Activated T-helper 9 cell treated with anti-CD3 and anti-CD28 coated beads, Interleukin-2, amount 50 U/mL, for 16 hours (primary cell): ENCODE results near the gene GPR176.
"Not testable (repeated sequence)": the region's sequence is repeated elsewhere in the genome, so short reads cannot be mapped to it uniquely, and the experiment has no call there.

ENCODE experiments used
- DNase-seq: peaks from one replicate; pipeline ENCODE4 v3.0.0-alpha.2; 2020; ENCODE audit warnings: low read depth

GPR176 gene

DNA sequence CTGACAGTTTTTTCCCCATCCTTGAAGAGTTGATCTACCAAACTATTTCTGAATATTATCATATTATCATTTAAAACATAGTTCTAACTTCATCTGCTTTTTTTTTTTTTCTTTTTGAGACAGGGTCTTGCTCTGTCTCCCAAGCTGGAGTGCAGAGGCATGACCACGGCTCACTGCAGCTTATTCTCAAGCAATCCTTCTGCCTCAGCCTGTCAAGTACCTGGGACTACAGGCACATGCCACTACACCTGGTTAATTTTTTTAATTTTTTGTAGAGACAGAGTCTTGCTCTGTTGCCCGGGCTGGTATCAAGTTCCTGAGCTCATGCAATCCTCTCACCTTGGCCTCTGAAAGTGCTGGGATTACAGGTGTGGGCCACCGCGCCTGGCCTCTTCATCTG lies 15.2 kb upstream of the GPR176 start:
- DNase-seq, result no peak

DNA sequence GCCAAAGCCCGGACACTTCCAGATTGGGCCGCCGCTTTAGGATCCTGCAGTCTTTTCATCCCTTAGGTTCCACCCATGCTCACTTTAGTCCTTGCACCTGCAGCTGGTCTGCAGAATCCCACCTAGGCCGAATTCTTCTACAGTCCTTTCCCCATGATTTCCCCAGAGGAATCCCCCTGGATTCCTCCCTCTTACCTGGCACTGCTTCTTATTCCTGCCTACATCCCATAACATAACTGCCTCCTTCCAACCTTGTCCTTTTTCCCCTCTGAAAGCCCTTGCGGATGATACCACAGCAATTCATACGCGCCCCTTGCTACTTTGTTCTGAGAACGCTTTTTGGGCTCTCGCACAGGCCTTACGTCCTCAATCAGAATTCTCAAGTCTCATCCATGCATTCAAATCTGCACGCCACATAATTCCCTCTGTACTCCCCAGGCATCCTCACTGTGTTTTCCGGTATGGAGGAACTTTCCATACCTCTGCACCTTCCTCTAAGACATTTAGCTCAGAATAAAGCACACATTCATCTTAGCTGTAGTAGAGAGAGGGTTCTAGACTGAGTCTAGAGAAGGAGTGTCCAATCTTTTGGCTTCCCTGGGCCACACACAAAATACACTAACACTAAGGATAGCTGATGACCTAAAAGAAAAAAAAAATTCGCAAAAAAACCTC lies 14.5 kb upstream of the GPR176 start:
- no peak for DNase-seq

DNA sequence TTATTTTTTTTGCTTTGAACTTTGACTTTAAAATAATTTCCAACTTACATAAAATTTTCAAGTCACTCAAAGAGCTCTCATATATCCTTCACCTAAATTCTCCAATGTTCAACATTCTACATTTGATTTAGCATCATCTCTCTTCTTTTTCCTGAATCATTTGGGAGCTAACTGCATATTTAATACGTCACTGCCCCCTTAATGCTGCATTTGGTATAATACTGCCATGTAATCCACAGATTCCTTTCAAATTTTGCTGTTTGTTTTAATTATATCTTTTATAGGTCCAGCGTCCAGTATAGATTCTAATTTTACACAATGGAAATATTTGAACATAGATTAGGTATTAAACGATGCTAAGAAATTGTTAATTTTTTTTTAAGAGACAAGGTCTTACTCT lies 11.5 kb upstream of the GPR176 start:
- no peak for DNase-seq

DNA sequence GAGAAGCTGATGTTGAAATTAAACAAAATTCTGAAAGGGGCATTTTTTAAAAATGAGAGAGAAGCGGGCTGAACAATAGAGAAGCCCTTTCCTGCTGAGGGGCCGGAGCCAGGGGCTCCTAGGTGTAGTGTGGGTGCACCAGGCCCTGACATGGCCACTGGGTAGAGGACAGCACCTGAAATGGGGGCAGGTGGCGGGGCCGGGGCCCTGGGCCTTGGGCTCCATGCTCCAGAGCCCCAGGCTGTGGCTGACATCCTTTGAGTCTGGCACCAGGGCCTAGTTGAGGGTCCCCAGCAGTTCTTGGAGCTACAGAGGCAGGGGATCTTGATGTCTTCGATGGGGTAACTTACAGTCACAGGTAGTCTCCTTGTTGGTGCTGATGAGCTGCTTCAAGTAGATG lies 6.5 kb upstream of the GPR176 start:
- DNase-seq, result no peak

DNA sequence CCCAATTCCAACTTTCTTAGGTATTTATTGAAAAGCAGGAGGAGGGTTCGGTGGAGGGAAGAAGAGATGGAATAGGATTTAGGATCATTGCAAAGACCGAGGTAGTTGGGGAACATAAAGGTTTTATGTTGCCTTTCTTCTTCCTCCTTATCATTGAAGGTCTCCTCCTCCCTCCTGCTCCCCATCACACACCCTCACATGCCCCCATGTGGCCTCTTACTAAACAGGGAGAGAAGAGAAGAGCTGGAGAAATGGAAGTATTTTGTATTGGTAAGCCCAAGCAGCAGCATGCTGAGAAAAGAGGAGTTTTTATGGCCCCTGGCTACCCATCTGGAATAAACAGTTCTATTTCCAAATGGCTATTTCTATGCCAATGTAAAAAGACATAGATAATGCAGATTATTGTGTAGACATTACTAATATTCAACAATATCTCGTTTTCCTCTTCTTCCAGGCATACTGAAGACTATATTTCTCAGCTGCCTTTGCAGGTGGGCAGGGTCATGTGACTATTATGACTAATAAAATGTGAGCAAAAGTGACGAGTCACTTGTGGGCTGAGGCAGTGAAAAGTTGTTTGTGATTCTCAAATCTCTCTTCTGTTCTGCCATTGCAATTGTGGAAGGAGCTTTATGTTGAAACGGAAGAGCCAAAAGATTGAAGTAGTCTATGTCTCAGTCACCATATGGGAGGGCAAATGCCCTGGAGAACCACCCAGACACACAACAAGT lies 5.2 kb upstream of the GPR176 start:
- DNase-seq, result no peak

DNA sequence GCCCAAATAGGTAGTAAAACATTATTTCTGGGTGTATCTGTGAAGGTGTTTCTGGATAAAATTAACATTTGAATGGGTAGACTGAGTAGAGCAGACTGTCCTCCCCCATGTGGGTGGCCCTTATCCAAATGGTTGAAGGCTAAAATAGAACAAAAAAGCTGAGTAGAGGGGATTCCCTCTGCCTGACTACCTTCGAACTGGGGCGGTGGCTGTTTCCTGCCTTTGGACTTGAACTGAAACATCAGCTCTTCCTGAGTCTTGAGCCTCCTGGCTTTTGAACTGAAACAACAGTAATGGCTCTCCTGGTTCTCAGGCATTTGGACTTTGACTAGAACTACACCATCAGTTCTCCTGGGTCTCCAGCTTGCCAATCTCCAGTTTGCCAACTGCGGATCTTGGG lies 4.4 kb upstream of the GPR176 start:
- no peak for DNase-seq

DNA sequence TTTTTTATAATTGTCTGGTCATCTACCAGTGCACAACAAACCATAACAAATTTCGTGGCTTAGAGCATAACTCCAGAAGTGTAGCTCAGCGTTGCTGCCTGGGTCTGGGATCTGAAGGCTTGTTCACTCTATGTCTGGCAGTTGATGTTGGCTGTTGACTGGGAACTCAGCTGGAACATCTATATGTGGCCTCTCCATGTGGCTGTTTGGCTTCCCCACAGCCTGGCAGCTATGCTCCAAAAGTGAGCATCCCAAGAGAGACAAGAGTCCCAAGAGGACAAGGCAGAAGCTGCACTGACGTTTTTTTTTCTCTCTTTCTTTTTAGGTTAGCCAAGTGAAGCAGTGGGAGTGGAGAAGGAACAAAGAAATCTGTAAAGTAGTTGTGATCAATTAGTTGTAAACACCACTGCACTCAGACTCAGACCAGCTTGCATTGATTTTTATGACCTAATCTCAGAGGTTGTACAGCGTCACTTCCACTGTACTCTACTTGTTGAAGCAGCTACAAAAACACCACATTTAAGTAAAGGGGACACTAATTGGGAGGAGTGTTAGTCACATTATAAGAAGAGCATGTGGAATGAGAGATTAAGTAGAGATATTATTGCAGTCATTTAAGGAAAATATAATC lies 2.5 kb upstream of the GPR176 start:
- no peak for DNase-seq

DNA sequence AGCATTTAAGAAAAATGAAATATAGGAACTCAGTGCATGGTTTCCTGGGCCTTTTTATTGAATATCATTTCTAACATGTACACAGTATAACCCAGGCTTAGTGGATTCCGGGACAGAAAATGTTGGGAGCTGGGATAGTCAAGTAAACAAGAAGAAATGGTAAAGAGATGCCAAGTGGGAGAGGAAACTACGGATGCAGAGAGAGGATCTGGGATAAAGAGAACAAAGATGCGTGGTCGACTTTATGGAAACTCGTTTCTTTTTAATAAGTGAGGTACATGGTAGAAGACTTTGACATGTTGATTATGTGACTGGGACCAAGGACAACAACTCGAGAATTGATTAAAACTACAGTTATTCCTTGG lies 1.2 kb upstream of the GPR176 start:
- DNase-seq, result no peak

DNA sequence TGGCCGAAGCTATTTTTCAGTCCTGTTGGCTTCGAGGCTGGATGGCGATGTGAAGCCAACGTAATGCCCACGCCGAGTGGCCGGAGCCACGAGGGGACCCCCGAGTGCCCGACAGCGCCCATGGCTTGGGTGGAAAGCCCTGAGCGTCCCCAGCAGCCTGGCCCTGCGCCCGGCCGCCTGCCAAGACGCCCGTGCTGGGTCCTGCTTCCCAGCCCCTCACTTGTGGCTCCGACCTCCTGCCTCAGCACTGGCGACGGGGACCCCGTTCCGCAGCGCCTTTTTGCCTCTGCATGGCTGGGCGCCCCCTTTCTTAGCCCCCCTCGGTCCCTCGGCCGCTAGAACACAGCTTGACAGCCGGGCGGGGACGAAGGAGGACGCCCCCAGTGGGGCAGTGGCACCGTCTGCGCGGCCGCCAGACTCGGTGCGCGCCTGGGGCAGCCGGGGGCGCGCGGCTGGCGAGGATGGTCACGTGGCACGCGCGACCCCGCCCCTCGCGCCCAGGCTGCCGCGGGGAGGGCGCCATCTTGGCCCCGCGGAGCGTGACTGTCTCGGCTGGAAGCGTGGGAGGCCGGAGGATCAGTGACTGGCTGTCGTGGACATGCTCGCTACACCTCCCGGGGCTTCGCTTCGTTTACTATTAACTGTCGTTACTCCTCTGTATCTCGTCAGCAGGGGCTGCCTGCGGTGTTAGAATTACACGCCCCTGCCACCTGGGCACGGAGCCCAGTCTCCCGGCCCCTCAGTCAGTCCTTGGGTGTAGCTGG lies 626 bp upstream of the GPR176 start:
- peak; percentile 81 for DNase-seq

DNA sequence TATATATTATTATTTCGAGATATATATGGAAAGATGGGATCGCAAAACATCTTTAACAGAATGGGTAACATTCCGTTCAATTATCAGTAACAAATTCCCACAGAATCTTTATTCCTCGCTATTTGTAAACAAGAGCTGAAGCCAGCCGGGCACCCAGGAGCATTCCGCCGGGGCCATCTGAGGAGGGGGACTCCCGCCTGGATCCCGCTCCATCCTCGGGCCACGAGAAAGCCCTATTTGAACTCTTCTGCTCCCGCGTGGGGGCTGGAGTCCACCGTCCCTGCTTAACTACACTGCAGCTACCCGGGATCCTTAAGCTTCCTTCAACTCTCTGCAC lies 687 bp downstream of the GPR176 start:
- no peak for DNase-seq

DNA sequence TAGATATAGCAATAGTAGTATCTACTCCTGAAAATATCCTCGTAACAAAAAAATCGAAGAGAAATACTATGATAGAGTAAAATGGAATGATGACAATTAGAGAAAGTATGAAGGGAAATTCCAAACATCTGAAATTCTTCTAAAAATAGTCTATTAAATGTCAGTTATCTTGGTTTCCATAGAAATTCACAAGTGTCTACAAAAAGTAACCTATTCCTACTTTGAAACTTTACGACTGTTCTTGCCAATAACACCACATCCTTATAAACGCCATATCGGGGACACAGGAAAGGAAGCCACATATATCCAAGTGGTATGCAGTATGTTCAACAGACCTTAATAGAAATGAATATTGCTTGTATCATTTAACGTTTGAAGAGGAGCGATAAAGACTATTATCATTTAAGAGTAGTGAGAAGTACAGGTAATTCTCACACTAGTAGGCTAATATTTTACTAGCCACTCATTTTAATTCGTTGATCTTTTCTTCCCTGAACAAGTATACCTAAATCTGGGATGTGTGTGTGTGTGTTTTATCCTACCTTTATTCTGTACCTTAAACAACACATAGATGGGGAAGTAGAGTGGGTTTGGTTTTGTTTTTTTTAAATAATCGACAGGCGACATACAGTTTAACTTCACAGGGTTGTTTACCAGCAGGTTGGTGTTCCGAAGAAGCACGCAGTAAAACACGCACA lies 1.2 kb downstream of the GPR176 start:
- no peak for DNase-seq

DNA sequence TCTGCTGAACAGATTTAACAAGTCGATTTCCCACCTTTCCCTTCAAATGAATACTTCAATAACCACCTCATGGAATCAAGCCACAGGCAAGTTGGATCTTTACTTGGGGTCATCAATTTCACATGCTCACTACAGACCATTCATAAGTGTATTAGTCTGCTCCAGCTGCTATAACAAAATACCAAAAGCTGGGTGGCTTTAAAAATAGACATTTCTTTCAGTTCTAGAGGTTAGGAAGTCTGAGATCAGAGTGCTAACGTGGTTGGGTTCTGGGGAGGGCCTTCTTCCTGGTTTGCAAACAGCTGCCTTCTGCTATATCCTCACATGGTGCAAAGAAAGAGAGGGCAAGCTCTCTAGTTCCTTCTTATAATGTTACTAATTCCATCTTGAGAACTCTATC lies 5.1 kb downstream of the GPR176 start:
- no peak for DNase-seq

DNA sequence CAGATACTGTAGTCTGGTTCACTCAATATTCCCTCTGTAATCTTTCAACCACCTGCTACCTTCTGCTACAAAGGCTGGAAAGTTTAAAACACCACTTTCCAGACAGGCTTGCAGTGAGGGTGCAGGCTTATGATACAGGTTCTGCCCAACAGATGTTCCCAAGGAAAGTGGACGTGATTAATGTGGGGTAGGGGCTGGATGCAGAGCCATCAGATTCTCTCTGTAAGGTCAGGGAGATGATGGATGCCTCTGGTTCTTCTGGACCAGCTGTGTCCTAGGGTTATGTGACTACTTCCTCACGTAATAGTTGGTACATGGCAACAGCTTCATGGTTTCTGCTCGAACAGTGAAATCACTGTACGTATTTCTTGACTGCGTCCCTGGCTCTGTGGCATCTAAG lies 11.1 kb downstream of the GPR176 start:
- DNase-seq, result no peak

DNA sequence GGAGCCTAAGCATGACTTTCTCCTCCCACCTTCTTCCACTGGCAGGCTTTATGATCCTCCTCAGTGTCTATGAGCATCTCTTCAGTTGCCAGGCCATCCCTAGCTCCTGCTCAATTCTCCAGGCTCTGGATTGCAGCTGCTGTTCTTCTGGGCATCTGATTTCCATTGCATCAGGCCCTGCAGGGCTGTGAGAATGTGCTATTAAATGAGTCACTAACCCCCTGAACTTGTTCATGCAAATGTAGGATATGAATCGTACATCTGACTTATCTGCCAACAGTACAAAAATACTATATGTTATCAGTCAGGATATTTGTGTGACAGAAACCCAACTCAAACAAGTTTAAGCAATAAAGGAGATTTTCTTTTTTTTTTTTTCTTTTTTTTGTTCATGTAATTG lies 11.9 kb downstream of the GPR176 start:
- DNase-seq, result no peak

DNA sequence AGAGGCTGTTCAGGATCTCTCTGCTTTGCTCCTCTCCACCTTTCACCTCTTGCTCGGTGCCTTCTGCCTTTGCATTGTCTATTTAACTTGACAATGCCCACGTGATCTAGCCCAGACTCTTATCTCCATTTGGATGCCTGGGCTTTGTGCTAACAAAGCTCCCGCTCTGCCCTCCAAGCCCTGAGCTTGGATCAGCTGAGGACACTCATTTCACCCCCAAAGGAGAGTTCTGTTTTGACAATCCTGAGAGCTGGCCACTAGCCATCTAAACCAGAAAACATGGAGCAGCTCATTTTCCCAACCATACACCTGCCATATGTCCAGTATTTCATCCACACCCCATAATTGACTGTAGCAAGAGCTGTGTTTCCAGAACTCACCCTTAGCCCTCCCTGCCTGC lies 12.8 kb downstream of the GPR176 start:
- DNase-seq, result no peak

DNA sequence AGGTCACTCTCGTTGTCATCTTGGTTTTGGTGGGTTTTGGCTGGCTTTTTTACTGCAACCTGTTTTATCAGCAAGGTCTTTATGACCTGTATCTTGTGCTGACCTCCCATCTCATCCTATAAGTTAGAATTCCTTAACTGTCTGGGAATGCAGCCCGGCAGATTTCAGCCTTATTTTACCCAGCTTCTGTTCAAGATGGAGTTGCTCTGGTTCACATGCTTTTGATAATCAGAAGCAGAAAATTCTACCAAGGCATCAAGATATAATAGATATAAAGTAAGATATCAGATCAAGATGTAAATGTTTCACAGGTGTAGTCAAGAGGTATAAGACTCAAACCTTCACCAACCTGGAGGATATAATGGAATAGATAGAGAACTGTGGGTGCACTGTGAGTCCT lies 16.0 kb downstream of the GPR176 start:
- DNase-seq, result no peak

DNA sequence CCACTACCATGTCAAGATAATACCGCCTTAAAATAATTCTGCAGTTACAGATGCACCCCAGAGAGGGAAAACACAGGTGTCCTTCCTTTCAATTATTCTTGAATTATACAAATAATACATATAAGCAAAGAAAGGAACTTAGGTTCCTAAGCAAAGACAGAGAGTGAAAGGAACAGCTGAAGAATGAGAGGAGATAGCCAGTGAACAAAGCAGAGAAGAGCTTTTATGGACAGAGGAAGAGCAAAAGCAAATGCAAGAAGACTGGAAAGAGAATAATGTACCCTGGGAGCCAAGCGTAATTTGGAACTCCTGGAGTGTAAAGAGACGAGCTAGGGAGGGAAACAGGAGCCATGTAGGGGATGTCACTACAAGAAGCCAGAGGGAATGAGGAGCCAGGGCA lies 21.7 kb downstream of the GPR176 start:
- no peak for DNase-seq

DNA sequence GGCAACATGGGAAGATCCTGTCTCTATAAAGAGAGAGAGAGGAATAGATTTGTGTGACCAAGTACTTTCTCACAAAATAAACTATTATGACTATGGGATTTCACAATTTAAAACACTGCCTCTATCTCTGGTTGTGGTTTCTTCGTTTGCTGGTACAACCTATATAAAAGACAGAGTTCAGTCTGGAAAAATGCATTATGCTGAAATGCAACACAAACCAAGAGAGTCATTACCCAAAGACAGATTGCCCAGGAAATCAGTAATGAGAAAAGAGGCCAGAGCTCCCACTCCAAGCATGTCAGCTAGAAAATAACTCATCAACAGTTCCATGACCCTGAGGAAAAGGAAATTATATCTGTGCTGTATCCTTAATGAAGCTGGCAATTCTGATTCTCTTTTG lies 23.2 kb downstream of the GPR176 start:
- DNase-seq, result no peak

DNA sequence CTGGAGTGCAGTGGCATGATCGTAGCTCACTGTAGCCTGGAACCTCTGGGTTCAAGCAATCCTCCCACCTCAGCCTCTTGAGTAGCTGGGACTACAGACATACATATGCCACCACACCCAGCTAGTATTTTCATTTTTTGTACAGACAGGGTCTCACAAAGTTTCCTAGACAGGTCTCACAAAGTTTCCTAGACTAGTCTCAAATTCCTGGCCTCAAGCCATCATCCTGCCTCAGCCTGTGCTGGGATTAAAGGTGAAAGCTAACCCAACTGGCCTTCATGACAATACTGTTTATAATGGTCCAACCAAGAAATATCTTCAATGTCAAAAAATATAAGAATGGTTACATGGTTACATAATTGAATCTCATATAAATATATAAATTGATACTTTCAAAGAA lies 24.0 kb downstream of the GPR176 start:
- no peak for DNase-seq

DNA sequence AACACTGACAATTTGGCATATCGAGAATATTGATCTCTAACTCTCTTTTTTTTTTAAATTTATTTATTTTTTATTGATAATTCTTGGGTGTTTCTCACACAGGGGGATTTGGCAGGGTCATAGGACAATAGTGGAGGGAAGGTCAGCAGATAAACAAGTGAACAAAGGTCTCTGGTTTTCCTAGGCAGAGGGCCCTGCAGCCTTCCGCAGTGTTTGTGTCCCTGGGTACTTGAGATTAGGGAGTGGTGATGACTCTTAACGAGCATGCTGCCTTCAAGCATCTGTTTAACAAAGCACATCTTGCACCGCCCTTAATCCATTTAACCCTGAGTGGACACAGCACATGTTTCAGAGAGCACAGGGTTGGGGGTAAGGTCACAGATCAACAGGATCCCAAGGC lies 27.0 kb downstream of the GPR176 start:
- DNase-seq, result not testable (repeated sequence)

DNA sequence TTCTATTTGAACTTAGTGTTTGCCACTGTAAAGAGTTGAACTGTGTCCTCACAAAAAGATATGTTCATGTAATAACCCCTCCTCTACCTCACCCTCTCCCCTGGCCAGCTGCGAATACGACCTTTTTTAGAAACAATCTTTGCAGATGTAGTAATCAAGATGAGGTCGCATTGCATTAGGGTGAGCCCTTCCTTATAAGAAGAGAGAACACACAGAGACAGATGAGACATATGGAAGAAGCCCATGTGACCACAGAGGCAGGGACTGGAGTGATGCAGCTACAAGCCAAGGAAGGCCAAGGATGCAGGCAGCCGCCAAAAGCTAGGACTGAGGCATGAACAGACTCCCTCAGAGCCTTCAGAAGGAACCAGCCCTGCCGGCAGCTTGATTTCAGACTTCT lies 27.6 kb downstream of the GPR176 start:
- DNase-seq, result no peak

DNA sequence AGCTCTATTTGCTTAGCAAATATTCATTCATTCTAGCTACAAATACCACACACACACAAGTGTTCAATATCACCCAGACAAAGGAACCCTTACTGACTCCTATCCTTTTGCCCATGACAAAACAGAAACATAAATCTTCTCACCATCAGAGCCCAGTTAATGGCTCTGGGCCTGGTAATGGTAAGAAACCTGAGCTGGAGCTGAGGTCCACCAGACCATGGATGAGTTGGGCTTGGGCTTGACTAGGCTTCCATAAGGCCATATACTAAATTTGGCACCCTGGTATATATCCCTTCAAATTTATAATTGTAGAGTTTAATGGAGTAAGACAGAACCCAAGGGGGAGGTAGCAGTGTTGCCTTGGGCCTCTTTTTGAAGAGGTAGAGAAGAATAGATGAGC lies 29.4 kb downstream of the GPR176 start:
- no peak for DNase-seq

DNA sequence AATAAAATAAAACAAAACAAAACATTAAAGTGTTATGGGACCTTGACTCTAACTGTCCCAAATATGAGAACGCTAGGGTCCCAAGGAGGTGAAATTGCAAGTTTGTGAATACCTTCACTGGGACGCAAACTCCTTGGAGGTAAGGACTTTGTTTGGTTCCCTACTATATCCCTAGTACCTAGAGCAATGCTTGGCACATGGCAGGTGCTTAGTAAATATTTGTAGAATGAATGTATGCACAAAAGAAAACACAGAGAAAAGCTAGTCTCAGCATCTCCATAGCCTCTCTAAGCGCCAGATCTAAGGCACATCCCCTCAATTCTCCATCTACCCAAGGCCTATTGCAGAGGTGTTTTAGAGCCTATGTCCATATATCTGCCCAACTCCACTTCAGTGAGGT lies 30.5 kb downstream of the GPR176 start:
- no peak for DNase-seq
